ENCODE measurements around the gene CYP2A6. TPM values are rescaled to one million over a fixed set of nuclear protein-coding genes. Genes with fewer than 3 reads are reported as not detected.
"Not testable (repeated sequence)": the region's sequence is repeated elsewhere in the genome, so short reads cannot be mapped to it uniquely, and the experiment has no call there.

CYP2A6 gene
- polyA plus RNA-seq, 1 of the 3 experiments (the other 2 are of a cell fraction): not detected

DNA sequence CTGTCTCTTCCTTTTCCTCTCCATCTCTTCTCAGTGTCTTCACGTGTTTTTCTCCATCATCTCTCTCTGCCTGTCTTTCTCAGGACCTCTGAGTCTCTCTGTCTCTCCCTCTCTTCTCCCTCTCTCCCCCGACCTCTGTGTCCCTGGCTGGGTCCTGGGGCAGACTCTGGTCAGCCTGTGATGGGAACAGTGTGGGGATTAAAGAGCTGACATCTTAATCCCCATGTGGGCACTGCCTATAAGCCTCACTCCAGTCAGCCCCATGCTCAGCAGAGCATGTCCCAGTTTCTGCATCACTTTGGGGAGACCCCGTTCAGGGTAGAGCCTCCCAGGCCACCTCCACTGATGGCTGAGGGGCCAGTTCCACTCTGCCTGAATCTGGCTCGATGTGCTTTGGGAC, 35.0 kb downstream of the CYP2A6 start (continued):
- TF ChIP-seq, protein P1, sequence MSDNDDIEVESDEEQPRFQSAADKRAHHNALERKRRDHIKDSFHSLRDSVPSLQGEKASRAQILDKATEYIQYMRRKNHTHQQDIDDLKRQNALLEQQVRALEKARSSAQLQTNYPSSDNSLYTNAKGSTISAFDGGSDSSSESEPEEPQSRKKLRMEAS (IDR thresholded peaks at IDR 0.05; ENCODE audit: low read depth): no peak
- no peak for TF ChIP-seq TEAD4 (IDR thresholded peaks at IDR 0.05; ENCODE audit: borderline replicate concordance, insufficient read depth)
- no peak for TF ChIP-seq RFX5 (IDR thresholded peaks at IDR 0.05; ENCODE audit: low read length)
- no peak for TF ChIP-seq FOSL2 (IDR thresholded peaks at IDR 0.05; ENCODE audit: borderline replicate concordance, low read depth)
- TF ChIP-seq TAF1 (IDR thresholded peaks at IDR 0.05; ENCODE audit: borderline replicate concordance, low read depth, low read length): no peak
- TF ChIP-seq FOXM1 (IDR thresholded peaks at IDR 0.05; ENCODE audit: low read depth): no peak
- no peak for TF ChIP-seq RAD21 (IDR thresholded peaks at IDR 0.05; ENCODE audit: low read length)

DNA sequence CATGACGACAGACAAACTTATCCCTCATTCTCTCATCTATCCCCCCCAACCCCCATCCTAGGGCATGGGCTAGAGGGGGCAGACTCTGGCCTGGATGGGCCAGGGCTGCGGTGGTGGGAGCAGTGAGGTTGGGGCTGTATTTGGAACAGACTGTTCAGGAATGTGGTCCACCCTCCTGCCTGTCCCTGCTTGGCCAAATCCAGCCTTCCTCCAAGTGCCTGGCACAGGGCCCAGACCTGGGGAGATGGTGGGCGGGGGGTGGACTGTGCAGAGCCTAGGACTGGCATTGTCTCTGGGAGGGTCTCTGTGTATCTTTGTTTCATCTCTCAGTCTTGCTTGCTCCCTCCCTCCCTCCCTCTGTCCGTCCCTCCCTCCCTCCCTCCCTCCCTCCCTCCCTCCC, 37.1 kb downstream of the CYP2A6 start:
- Histone ChIP-seq H3K79me2 (ENCODE audit: insufficient read depth) (peaks cover 18% of the 10 kb centered on the region), H3K9me2 (no peaks in the 10 kb centered on the region), H3K4me1 (ENCODE audit: control insufficient read depth in 1 of 2, insufficient read depth in 2 of 2, low read depth in 1 of 2, low read length in 1 of 2) (peaks cover 5 to 8% of the 10 kb centered on the region in 2 experiments; a peak in 2 of 4 replicates), H3K27me3 (ENCODE audit: insufficient read depth) (no peaks in the 10 kb centered on the region), H3K4me3 (ENCODE audit: low read depth in 2 of 2, low read length in 1 of 2) (no peak overlapping the region), H3F3A (replicated peaks; ENCODE audit: insufficient read depth) (peaks cover 12% of the 10 kb centered on the region), H3K9ac (no peak overlapping the region), H3K9me3 (no peaks in the 10 kb centered on the region), H4K20me1 (ENCODE audit: insufficient read depth) (peaks cover 23% of the 10 kb centered on the region), H3K27ac (ENCODE audit: low read depth in 2 of 2, low read length in 1 of 2) (no peak overlapping the region), H2AFZ (ENCODE audit: low read depth) (no peak overlapping the region), H3K36me3 (replicated peaks in 1 of 2; ENCODE audit: control insufficient read depth in 1 of 2, insufficient read depth in 2 of 2, low read length in 1 of 2) (peaks cover 9 to 15% of the 10 kb centered on the region in 2 experiments), H3K4me2 (peak overlapping the region; percentile 33; the same call in 1 of the 2 replicates)
- 50% methylated on average over 4 of the region's 4 CpGs for WGBS (ENCODE audit: low lambda C conversion rate)
- ChIA-PET CTCF (interaction anchor here (1.1 kb wide), 1 partner anchor 15 kb away, joined by 3 read pairs; the partner anchor contains the start of gene EGLN2), POLR2A (no interaction called here)
- DNase-seq: no peak
- TF ChIP-seq FOSL2 (IDR thresholded peaks at IDR 0.05; ENCODE audit: borderline replicate concordance, low read depth) (no peak), MEF2A (IDR thresholded peaks at IDR 0.05; ENCODE audit: borderline replicate concordance, low read depth) (no peak)

DNA sequence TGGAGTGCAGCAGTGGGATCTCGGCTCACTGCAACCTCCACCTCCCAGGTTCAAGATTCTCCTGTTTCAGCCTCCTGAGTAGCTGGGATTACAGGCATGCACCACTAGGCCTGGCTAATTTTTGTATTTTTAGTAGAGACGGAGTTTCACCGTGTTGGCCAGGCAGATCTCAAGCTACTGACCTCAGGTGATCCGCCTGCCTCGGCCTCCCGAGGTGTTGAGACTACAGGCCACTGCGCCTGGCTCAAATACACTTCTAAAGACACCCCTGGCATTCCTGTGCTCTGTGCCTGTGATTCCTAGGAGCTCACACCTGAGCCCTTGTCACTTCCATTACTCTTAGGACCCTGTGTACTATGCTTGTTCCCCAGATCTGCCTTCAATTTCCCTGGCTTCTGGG, 37.7 kb downstream of the CYP2A6 start:
- H3K4me3 ChIP-seq (ENCODE audit: low read depth in 2 of 2, low read length in 1 of 2); H3F3A ChIP-seq (replicated peaks; ENCODE audit: insufficient read depth); DNase-seq; POLR2A ChIA-PET; H3K9me2 ChIP-seq; H3K4me1 ChIP-seq (ENCODE audit: control insufficient read depth in 1 of 2, insufficient read depth in 2 of 2, low read depth in 1 of 2, low read length in 1 of 2); H3K27me3 ChIP-seq (ENCODE audit: insufficient read depth); H3K9me3 ChIP-seq; H3K27ac ChIP-seq (ENCODE audit: low read depth in 2 of 2, low read length in 1 of 2); H2AFZ ChIP-seq (ENCODE audit: low read depth); H3K9ac ChIP-seq: not testable (repeated sequence)
- 83% methylated on average over 7 of the region's 7 CpGs for WGBS (ENCODE audit: low lambda C conversion rate)
- peaks cover 13 to 21% of the 10 kb centered on the region in 2 experiments for H3K36me3 ChIP-seq (replicated peaks in 1 of 2; ENCODE audit: control insufficient read depth in 1 of 2, insufficient read depth in 2 of 2, low read length in 1 of 2)
- H4K20me1 ChIP-seq (ENCODE audit: insufficient read depth): peaks cover 29% of the 10 kb centered on the region
- peaks cover 24% of the 10 kb centered on the region for H3K79me2 ChIP-seq (ENCODE audit: insufficient read depth)
- CTCF ChIA-PET: interaction anchor here (1.0 to 1.1 kb wide), 2 partner anchors 14 to 151 kb away, joined by 3 read pairs; partner anchors contain the start of gene EGLN2
- H3K4me2 ChIP-seq: 0 out of 2 replicates have a peak overlapping the region, but pooled peaks have one; percentile 33

Data from SK-N-SH (cell line).